GF-D8 (cell line): Measurements from ENCODE around the gene STOML2.

Experiments used
- DNase-seq: peaks from one replicate; lab custom pipeline; 2025; lab: John Stamatoyannopoulos, UW

STOML2 gene

DNA sequence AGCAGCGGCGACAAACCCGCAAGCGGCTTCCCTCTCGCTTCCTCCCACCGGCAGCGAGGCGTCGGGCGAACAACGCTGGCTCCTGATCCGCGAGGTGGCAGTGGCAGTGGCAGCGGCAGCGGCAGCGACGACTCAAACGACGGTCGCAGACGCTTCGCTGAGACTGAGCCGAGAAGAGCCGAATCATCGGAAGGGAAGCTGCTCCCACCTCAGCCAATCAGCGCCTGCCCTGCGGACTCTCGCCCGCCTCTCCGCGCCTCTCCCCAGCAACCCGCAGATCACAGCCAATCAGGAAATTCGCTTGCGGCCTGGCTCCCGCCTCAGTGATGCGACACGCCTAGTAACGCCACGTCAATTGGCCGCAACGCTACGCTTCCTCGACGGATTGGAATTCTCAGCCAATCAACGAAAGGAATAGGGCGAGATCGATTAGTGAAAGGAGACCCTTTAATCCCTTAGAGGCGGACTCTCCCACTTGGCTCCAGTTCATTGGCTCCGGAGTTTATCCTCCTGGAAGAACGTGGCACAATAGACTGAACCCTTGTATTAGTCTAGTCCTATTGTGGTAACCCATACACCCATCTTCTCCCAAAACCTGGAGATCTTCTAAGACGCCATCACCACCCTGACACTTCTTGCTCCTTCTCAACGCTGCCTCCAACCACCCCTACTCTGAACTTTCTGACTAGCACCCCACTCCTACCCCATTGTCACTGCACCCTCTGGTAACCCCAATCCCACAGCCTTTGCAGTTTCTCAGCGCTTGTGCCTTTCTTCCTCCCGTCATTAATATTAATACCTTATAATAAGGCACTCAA, 30.3 kb downstream of the STOML2 start, which contains the start of gene VCP:
Gene VCP, minus strand, starts transcription at position 165 of the 818 bp plus-strand sequence. CDS start 272 bp downstream, outside the sequence.
- DNase-seq = peak; percentile 94

GRCh38 chr9:35071814-35072460, 31.0 kb downstream of the STOML2 start:
- peak; percentile 34 for DNase-seq

DNA sequence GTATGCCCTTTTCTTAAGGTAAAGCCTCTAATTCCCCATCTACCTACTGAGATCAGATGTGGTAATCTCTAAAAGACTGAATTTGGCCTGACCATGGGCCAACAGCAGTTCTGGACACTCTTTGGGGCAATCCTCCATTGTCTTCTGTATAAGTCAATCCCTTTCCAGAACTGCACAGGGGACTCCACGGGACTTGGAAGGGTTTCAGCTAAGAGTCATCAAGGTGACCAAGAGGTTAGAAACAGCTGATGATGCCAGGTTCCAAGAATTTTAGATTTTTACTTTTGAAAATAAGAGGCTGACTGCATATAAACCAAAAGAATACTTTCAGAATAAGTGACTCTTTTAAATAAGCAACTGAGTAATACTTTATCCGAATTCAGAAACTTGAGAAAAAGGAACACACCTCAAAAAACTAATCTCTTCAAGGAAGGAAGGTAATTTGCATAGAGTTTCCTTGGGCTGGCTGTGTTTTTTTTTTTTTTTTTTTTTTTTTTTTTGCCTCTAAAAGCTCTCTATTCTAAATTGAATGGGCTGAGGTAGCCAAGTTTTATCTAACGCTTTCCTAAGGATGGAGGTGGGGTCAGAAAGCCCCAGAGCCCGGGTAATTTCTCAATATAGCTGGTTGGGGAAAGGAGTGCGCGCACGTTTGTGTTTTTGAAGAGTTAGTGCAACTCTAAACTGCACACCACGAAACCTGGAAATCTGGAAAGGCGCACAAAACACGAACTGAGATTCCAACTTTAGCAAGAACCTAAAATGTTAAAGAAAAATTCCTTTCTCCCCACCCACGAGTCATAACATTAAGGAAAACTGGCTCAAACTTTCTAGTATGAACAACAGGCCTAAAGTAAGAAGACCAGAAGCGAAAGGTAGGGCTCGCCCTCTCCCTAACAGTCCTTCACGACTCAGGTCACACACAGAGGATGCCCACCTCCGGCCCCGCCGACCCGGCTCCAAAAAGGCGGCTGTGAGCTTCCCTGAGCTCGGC, 31.8 kb downstream of the STOML2 start:
- DNase-seq = no peak

DNA sequence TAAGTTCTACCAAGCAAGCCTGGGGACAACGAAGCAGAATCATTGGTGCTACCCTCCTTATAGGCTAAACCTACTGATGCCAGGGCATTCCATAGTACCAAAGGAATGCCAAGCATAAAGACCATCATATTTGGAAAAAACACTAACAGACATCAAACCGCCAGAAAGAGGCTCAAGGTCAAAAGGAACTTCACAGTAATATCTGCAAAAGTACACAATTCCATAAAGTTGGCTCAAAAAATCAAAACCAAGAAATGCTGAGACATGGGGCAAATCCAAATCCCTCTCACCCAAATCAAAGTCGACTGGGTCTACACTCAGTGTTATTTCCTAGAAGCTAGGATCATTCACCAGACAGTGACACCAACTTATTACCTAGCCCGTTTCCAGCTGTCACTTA, 33.9 kb downstream of the STOML2 start:
- no peak for DNase-seq

GRCh38 chr9:35067056-35067455, 35.9 kb downstream of the STOML2 start:
- DNase-seq = no peak

DNA sequence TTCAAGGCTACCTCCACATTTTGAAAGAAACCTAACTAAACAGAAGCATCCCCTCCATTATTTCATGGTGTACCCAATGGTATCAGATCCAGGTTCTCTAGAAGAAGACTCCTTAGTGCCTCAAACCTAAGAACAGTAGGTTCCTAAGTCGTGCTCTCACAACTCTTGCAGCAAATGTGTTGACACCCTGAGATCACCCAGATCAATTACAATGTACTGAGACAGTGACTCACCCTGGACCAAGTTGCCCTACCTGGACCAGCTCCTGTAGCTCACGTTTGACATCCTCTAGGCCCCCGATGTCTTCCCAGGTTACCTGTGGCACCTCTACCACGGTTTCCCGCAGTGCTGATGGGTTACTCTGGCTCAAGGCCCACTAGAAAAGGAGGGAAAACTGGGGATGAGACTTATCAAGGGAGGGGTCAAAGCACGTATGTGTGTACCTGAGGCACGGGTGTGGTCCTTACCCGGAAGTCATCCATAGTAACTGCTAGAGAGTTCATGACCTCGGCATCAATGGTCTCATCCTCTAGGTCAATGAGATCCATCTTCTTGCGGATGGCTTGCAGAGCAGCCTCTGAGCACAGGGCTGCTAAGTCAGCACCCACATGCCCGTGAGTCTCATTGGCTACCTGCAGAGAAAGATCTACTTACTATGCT, 42.3 kb downstream of the STOML2 start:
- no peak for DNase-seq

DNA sequence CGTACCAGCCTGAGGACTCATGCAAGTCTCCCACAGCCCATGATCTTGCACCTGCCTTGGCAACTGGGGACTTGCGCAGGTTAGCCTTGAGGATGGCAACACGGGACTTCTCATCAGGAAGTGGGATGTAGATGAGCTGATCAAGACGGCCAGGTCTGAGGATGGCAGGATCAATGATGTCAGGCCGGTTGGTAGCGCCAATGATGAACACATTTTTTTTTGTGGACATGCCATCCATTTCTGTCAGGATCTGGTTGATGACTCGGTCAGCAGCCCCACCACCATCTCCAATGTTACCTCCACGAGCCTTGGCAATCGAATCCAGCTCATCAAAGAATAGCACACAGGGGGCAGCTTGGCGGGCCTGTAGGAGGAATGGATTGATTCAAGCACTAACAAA, 43.5 kb downstream of the STOML2 start:
- no peak for DNase-seq

DNA sequence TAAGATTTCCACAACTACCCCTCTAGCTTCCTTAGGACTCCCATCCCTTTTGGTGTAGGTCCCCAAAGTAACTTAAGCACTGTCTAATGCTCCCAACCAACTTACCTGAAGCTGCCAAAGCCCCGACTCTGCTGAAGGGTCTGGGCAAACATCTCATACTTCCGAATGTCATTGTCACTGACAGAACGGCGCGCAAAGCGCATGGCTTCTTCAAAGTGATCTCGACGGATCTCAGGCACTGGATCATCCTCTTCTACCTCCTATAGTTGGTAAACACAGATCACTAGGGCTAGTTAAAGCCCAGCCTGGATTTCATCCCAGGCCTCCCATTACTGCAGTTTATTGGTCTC, 45.7 kb downstream of the STOML2 start:
- no peak for DNase-seq

DNA sequence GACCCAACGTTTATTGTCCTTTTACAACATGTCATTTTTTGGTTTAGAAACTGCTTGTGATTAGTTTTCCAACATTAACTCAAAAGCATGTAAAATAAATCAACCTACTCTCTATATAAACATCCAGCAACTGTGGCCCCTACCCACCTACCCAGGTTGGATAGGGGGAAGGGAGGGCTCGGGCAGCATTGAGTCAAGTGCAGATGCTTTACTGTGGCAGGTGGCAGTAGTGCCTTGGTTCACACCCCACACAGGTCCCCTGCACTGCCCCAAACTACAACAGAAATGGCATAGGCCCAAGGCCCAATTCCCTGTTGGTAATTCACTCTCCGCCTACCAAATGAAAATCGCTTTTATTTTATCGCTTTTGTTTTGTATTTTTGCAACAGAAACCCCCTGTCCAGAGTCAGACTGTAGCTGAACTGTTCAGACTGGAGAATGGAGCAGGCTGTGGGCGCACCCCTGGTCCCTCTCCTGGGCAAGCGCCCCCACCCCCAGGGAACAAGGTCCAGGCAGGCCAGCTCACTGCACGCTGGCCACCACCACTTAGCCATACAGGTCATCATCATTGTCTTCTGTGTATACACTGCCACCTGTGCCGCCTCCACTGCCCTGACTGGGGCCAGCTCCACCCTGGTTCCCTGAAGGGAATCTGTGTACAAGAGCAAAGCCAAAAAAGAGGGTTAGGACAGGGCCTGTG, 46.2 kb downstream of the STOML2 start:
- DNase-seq = no peak

DNA sequence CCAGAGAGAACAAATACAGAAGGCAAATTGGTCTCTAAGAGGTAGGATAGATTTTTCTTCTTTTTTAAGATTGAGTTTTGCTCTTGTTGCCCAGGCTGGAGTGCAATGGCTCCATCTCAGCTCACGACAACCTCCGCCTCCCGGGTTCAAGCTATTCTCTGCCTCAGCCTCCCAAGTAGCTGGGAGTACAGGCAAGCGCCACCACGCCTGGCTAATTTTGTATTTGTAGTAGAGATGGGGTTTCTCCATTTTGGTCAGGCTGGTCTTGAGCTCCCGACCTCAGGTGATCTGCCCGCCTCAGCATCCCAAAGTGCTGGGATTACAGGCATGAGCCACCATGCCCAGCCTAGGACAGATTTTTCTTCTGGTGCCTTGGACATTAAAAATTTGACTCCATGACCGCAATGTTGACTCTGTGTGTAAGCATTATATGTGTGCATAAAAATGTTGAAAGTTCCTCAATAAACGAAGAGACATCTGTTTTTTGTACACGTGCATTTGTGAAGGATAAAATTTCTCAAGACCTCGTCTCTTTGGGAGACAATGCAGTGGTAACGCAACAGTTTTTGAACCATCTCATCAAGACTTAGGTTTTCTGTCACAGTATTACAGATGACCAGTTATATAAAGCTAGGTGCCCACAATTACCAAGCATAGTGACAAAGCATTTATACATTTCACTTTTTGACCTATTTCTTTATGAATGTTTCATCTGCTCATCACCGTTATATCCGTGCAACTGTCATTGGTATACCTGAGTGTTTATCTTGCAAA, 47.9 kb downstream of the STOML2 start:
- DNase-seq = no peak

GRCh38 chr9:35054185-35054835, 48.6 kb downstream of the STOML2 start:
- no peak for DNase-seq

DNA sequence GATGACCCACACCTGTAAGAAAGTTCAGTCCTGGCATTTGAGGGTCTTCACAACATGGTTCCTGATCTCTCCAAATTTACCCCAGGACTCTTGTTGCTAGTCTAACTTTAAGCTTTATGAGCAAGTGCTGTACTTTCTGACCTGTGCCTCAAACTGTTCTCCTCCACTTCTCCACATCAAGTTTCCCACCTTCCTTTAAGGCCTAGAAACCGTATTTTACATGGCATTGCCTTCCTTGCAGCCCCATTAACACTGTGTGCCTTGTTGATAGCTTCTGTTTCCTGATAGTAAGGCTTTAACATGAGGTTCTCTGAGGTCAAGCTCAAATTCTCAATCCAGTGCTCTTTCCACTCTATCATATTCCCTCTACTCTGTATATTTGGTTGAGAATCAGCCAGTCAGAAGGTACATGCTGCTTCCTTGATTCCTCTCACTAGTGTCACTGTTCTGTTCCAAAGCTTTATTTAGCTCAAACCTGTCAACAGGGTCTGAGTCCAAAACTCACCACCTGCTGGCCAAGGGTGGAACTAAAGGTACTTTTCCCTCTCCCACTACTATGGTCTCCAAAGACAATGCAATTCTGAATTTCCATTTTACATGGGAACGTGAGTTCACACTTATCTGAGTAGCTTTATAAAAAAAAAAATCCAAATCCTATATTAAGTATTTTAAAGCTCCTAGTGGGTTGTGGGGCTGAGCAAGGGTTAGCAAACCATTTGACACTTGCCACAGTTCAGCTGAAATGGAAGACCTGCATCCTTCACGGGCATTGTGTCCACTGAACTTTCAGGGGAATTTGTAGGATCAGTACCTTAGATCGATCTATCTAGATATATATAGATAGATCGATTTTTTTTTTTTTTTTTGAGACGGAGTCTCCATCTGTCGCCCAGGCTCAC, 51.6 kb downstream of the STOML2 start:
- no peak for DNase-seq
